Suprapubic skin (tissue), 4 donors: ENCODE results near the gene GOSR2. TPM values are rescaled to one million over a fixed set of nuclear protein-coding genes. Genes with fewer than 3 reads are reported as not detected.
"Not testable (repeated sequence)": the region's sequence is repeated elsewhere in the genome, so short reads cannot be mapped to it uniquely, and the experiment has no call there.

ENCODE experiments used
- DNase-seq, 2 donors: peaks; one replicate each; pipeline ENCODE4 v3.0.0-alpha.2; 2019; ENCODE audit warnings: low spot score in 2 of 2
- H3K27ac ChIP-seq: fragments of 200-600 bp; sonication (generic); one replicate; pipeline ENCODE4 v1.5.1; 2019
- H3K27me3 ChIP-seq: fragments of 200-600 bp; sonication (generic); one replicate; pipeline ENCODE4 v1.5.1; 2019
- H3K36me3 ChIP-seq: fragments of 200-600 bp; sonication (generic); one replicate; pipeline ENCODE4 v1.5.1; 2019
- H3K4me1 ChIP-seq: fragments of 200-600 bp; sonication (generic); one replicate; pipeline ENCODE4 v1.5.1; 2019
- H3K4me3 ChIP-seq: fragments of 200-600 bp; sonication (generic); one replicate; pipeline ENCODE4 v1.5.1; 2019; ENCODE audit warnings: mild to moderate bottlenecking
- H3K9me3 ChIP-seq: fragments of 200-600 bp; sonication (generic); one replicate; pipeline ENCODE4 v1.5.1; 2019
- EP300 ChIP-seq: sonication (generic); formaldehyde crosslinking; IDR thresholded peaks from one replicate; pipeline ENCODE4 v1.6.1; 2017; ENCODE audit warnings: antibody characterized with exemption
- POLR2A ChIP-seq, 2 donors: fragments of 450-650 bp; IDR thresholded peaks; one replicate each; pipeline ENCODE4 v1.6.1; 2017; ENCODE audit warnings: antibody characterized with exemption in 2 of 2, mild to moderate bottlenecking in 2 of 2, moderate library complexity in 2 of 2
- POLR2AphosphoS5 ChIP-seq, 3 donors: sonication (generic); formaldehyde crosslinking; IDR thresholded peaks; one replicate each; pipeline ENCODE4 v1.6.1; 2017; ENCODE audit warnings: antibody characterized with exemption in 3 of 3
- WGBS: methylation state at CpG from one replicate; pipeline ENCODE4 v1.1.5; 2018; 5-methylcytosine and 5-hydroxymethylcytosine counted together
- total RNA-seq, 4 donors: library from RNA; depleted of rRNA; stranded (reverse); fragments of >200 nt; gene quantifications; one replicate each; pipeline ENCODE4 v1.1.0, GENCODE V29; 2016
- TF ChIP-seq, protein P1 (sequence below), 2 donors: fragments of 200-600 bp in 1 of 2; fragments of 450-650 bp in 1 of 2; sonication (generic) in 1 of 2; IDR thresholded peaks; one replicate each; pipeline ENCODE4 v1.5.1; 2016 to 2019; ENCODE audit warnings: antibody characterized with exemption in 2 of 2, mild to moderate bottlenecking in 1 of 2, moderate library complexity in 1 of 2

Gene GOSR2
- total RNA-seq, 4 donors from 2014 or later = 28.1 to 72.6 (median 41.1) TPM

- H3K27ac ChIP-seq = no peak overlapping the region
- WGBS = 87% methylated on average over 3 of the region's 3 CpGs
- no peaks in the 10 kb centered on the region for H3K27me3 ChIP-seq
- H3K9me3 ChIP-seq = no peaks in the 10 kb centered on the region
- TF ChIP-seq POLR2A (IDR thresholded peaks at IDR 0.05) (no peak), EP300 (no peak), POLR2AphosphoS5 (IDR thresholded peaks at IDR 0.05) (no peak)
- TF ChIP-seq, protein P1, sequence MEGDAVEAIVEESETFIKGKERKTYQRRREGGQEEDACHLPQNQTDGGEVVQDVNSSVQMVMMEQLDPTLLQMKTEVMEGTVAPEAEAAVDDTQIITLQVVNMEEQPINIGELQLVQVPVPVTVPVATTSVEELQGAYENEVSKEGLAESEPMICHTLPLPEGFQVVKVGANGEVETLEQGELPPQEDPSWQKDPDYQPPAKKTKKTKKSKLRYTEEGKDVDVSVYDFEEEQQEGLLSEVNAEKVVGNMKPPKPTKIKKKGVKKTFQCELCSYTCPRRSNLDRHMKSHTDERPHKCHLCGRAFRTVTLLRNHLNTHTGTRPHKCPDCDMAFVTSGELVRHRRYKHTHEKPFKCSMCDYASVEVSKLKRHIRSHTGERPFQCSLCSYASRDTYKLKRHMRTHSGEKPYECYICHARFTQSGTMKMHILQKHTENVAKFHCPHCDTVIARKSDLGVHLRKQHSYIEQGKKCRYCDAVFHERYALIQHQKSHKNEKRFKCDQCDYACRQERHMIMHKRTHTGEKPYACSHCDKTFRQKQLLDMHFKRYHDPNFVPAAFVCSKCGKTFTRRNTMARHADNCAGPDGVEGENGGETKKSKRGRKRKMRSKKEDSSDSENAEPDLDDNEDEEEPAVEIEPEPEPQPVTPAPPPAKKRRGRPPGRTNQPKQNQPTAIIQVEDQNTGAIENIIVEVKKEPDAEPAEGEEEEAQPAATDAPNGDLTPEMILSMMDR (IDR thresholded peaks at IDR 0.05) = no peak
- no peak overlapping the region for H3K4me3 ChIP-seq
- H3K4me1 ChIP-seq = no peaks in the 10 kb centered on the region
- no peaks in the 10 kb centered on the region for H3K36me3 ChIP-seq
- DNase-seq = peak in 1 of 2 donors; percentile 8
These were observed 6.3 kb upstream of the GOSR2 start for GRCh38 chr17:46916623-46917022.

GRCh38 chr17:46917041-46917440, 5.9 kb upstream of the GOSR2 start:
- H3K27me3 ChIP-seq = no peaks in the 10 kb centered on the region
- TF ChIP-seq EP300 (no peak), POLR2AphosphoS5 (IDR thresholded peaks at IDR 0.05) (no peak), POLR2A (IDR thresholded peaks at IDR 0.05) (no peak)
- TF ChIP-seq, protein P1 (IDR thresholded peaks at IDR 0.05) = no peak
- no peak for DNase-seq
- no peaks in the 10 kb centered on the region for H3K9me3 ChIP-seq
- no peaks in the 10 kb centered on the region for H3K4me1 ChIP-seq
- no peak overlapping the region for H3K27ac ChIP-seq
- H3K4me3 ChIP-seq = no peak overlapping the region
- no peaks in the 10 kb centered on the region for H3K36me3 ChIP-seq

- no peak overlapping the region for H3K4me3 ChIP-seq
- H3K27ac ChIP-seq = no peak overlapping the region
- TF ChIP-seq POLR2A (IDR thresholded peaks at IDR 0.05) (no peak), POLR2AphosphoS5 (IDR thresholded peaks at IDR 0.05) (no peak), EP300 (no peak)
- TF ChIP-seq, protein P1 (IDR thresholded peaks at IDR 0.05) = no peak
- WGBS = 74% methylated on average over 4 of the region's 4 CpGs
- H3K27me3 ChIP-seq = no peaks in the 10 kb centered on the region
- H3K4me1 ChIP-seq = peaks cover 4% of the 10 kb centered on the region
- H3K9me3 ChIP-seq = no peaks in the 10 kb centered on the region
- H3K36me3 ChIP-seq = no peaks in the 10 kb centered on the region
- peak in 1 of 2 donors; percentile 15 for DNase-seq
These were observed 5.4 kb upstream of the GOSR2 start for GRCh38 chr17:46917516-46917915.

- H3K27ac ChIP-seq, DNase-seq, H3K9me3 ChIP-seq, H3K27me3 ChIP-seq, H3K36me3 ChIP-seq: not testable (repeated sequence)
- WGBS = 86% methylated on average over 4 of the region's 4 CpGs
- H3K4me3 ChIP-seq = peak overlapping the region; percentile 84
- peaks cover 41% of the 10 kb centered on the region for H3K4me1 ChIP-seq
These were observed 998 bp upstream of the GOSR2 start for GRCh38 chr17:46921962-46922361.

GRCh38 chr17:46922487-46922803, 515 bp upstream of the GOSR2 start:
- TF ChIP-seq POLR2AphosphoS5 (IDR thresholded peaks at IDR 0.05) (no peak), EP300 (no peak), POLR2A (IDR thresholded peaks at IDR 0.05) (no peak)
- TF ChIP-seq, protein P1 (IDR thresholded peaks at IDR 0.05) = no peak
- WGBS = under 1% methylated on average over 6 of the region's 6 CpGs
- H3K9me3 ChIP-seq = no peaks in the 10 kb centered on the region
- H3K4me1 ChIP-seq = peaks cover 42% of the 10 kb centered on the region
- H3K4me3 ChIP-seq = peak overlapping the region; percentile 84
- no peak for DNase-seq
- no peaks in the 10 kb centered on the region for H3K27me3 ChIP-seq
- peak overlapping the region; percentile 95 for H3K27ac ChIP-seq
- H3K36me3 ChIP-seq = no peaks in the 10 kb centered on the region

- H3K27me3 ChIP-seq = no peaks in the 10 kb centered on the region
- no peaks in the 10 kb centered on the region for H3K9me3 ChIP-seq
- peaks cover 5% of the 10 kb centered on the region for H3K36me3 ChIP-seq
- H3K4me1 ChIP-seq = peaks cover 46% of the 10 kb centered on the region
- WGBS = 77% methylated on average over 5 of the region's 5 CpGs
- H3K27ac ChIP-seq = no peak overlapping the region
- no peak overlapping the region for H3K4me3 ChIP-seq
- no peak for TF ChIP-seq POLR2A (IDR thresholded peaks at IDR 0.05)
- TF ChIP-seq, protein P1 (IDR thresholded peaks at IDR 0.05) = no peak
- DNase-seq = no peak
These were observed 2.4 kb downstream of the GOSR2 start for GRCh38 chr17:46925185-46925868.
